Karpas-422 (cell line): ENCODE data around the gene GRID2. TPM values are rescaled to one million over a fixed set of nuclear protein-coding genes. Genes with fewer than 3 reads are reported as not detected.

Source experiments
- DNase-seq: peaks from one replicate; pipeline ENCODE4 v3.0.0-alpha.2; 2015
- H2AFZ ChIP-seq: fragments of 200-600 bp; sonication (generic); 2 replicates; pipeline ENCODE4 v1.6.1; 2014; ENCODE audit warnings: antibody characterized with exemption, low read length, mixed read lengths
- H3K27ac ChIP-seq: fragments of 200-600 bp; sonication (generic); 2 replicates; pipeline ENCODE4 v1.5.1; 2014; ENCODE audit warnings: mild to moderate bottlenecking, low read length, moderate library complexity
- H3K27me3 ChIP-seq: fragments of 200-600 bp; sonication (generic); 2 replicates; pipeline ENCODE4 v1.6.1; 2014; ENCODE audit warnings: low read length, mixed read lengths
- H3K36me3 ChIP-seq: fragments of 200-600 bp; sonication (generic); 2 replicates; pipeline ENCODE4 v1.6.1; 2014; ENCODE audit warnings: low read length, mixed read lengths; ENCODE audit not compliant: insufficient read depth
- H3K4me1 ChIP-seq: fragments of 200-600 bp; sonication (generic); 2 replicates; pipeline ENCODE4 v1.6.1; 2014; ENCODE audit warnings: mild to moderate bottlenecking, low read length, mixed read lengths
- H3K4me2 ChIP-seq: fragments of 200-600 bp; sonication (generic); 2 replicates; pipeline ENCODE4 v1.6.1; 2014; ENCODE audit warnings: low read length, low read depth, mild to moderate bottlenecking; ENCODE audit not compliant: poor library complexity, severe bottlenecking
- H3K4me3 ChIP-seq: fragments of 200-600 bp; sonication (generic); 2 replicates; pipeline ENCODE4 v1.5.1; 2014; ENCODE audit warnings: mild to moderate bottlenecking, antibody characterized with exemption, low read length, mixed read lengths
- H3K79me2 ChIP-seq: fragments of 200-600 bp; sonication (generic); 2 replicates; pipeline ENCODE4 v1.6.1; 2014; ENCODE audit warnings: mild to moderate bottlenecking, low read length, mixed read lengths
- H3K9ac ChIP-seq: fragments of 200-600 bp; sonication (generic); 2 replicates; pipeline ENCODE4 v1.6.0; 2014; ENCODE audit warnings: low read length
- H3K9me2 ChIP-seq: fragments of 200-600 bp; sonication (generic), shearing (Covaris generic); replicated peaks from 2 replicates; pipeline ENCODE4 v1.6.0; 2014; ENCODE audit warnings: mild to moderate bottlenecking, low read length, moderate library complexity; ENCODE audit not compliant: insufficient read depth
- H3K9me3 ChIP-seq: fragments of 300-700, 200-600 bp; sonication (generic); 2 replicates; pipeline ENCODE4 v1.6.1; 2014; ENCODE audit warnings: low read length, mixed read lengths
- H4K20me1 ChIP-seq: fragments of 200-600 bp; sonication (generic); 2 replicates; pipeline ENCODE4 v1.6.1; 2014; ENCODE audit warnings: mild to moderate bottlenecking, antibody characterized with exemption, low read length, low read depth; ENCODE audit not compliant: insufficient read depth
- total RNA-seq: library from RNA; depleted of rRNA; stranded (reverse); fragments of >200 nt; shearing (Covaris generic); gene quantifications from 2 replicates; pipeline ENCODE4 v1.2.3, GENCODE V29; 2014; ENCODE audit warnings: low replicate concordance

Gene GRID2
- total RNA-seq, 1 experiment from 2014 or later = not detected

- H3K9me3 ChIP-seq = peaks cover 30% of the 10 kb centered on the region
- H3K4me1 ChIP-seq = no peaks in the 10 kb centered on the region
- H3K36me3 ChIP-seq = no peaks in the 10 kb centered on the region
- no peaks in the 10 kb centered on the region for H4K20me1 ChIP-seq
- no peaks in the 10 kb centered on the region for H3K27me3 ChIP-seq
- no peak overlapping the region for H3K27ac ChIP-seq
- H2AFZ ChIP-seq = no peak overlapping the region
- no peak overlapping the region for H3K9ac ChIP-seq
- DNase-seq = no peak
- H3K79me2 ChIP-seq = no peaks in the 10 kb centered on the region
- no peaks in the 10 kb centered on the region for H3K9me2 ChIP-seq
- no peak overlapping the region for H3K4me3 ChIP-seq
- no peak overlapping the region for H3K4me2 ChIP-seq
These were observed 658.1 kb downstream of the GRID2 start for GRCh38 chr4:92961881-92962280.

GRCh38 chr4:92962831-92963230 is 659.1 kb downstream of the GRID2 start:
- Histone ChIP-seq H2AFZ (no peak overlapping the region), H3K9me3 (peaks cover 24% of the 10 kb centered on the region), H3K4me3 (no peak overlapping the region), H3K9me2 (no peaks in the 10 kb centered on the region), H3K9ac (no peak overlapping the region), H4K20me1 (no peaks in the 10 kb centered on the region), H3K27ac (no peak overlapping the region), H3K36me3 (no peaks in the 10 kb centered on the region), H3K27me3 (no peaks in the 10 kb centered on the region), H3K4me1 (no peaks in the 10 kb centered on the region), H3K79me2 (no peaks in the 10 kb centered on the region), H3K4me2 (no peak overlapping the region)
- DNase-seq = no peak

GRCh38 chr4:92968556-92968955 is 664.8 kb downstream of the GRID2 start:
- Histone ChIP-seq H2AFZ (no peak overlapping the region), H3K9ac (no peak overlapping the region), H3K79me2 (no peaks in the 10 kb centered on the region), H3K27me3 (no peaks in the 10 kb centered on the region), H3K36me3 (no peaks in the 10 kb centered on the region), H3K4me3 (no peak overlapping the region), H4K20me1 (no peaks in the 10 kb centered on the region), H3K9me2 (no peaks in the 10 kb centered on the region), H3K9me3 (peaks cover 8% of the 10 kb centered on the region), H3K27ac (no peak overlapping the region), H3K4me1 (no peaks in the 10 kb centered on the region), H3K4me2 (no peak overlapping the region)
- no peak for DNase-seq

GRCh38 chr4:92968996-92969395 is 665.2 kb downstream of the GRID2 start:
- H3K9me3 ChIP-seq = peaks cover 8% of the 10 kb centered on the region
- no peaks in the 10 kb centered on the region for H3K27me3 ChIP-seq
- H2AFZ ChIP-seq = no peak overlapping the region
- no peak overlapping the region for H3K27ac ChIP-seq
- H3K4me2 ChIP-seq = no peak overlapping the region
- no peaks in the 10 kb centered on the region for H3K79me2 ChIP-seq
- DNase-seq = no peak
- no peaks in the 10 kb centered on the region for H3K9me2 ChIP-seq
- no peak overlapping the region for H3K4me3 ChIP-seq
- H3K36me3 ChIP-seq = no peaks in the 10 kb centered on the region
- no peaks in the 10 kb centered on the region for H4K20me1 ChIP-seq
- H3K4me1 ChIP-seq = no peaks in the 10 kb centered on the region
- H3K9ac ChIP-seq = no peak overlapping the region

- H3K79me2 ChIP-seq = no peaks in the 10 kb centered on the region
- no peaks in the 10 kb centered on the region for H4K20me1 ChIP-seq
- no peaks in the 10 kb centered on the region for H3K9me2 ChIP-seq
- peaks cover 8% of the 10 kb centered on the region for H3K9me3 ChIP-seq
- H3K36me3 ChIP-seq = no peaks in the 10 kb centered on the region
- H2AFZ ChIP-seq = no peak overlapping the region
- no peak overlapping the region for H3K4me2 ChIP-seq
- DNase-seq = no peak
- H3K27me3 ChIP-seq = no peaks in the 10 kb centered on the region
- no peak overlapping the region for H3K4me3 ChIP-seq
- H3K27ac ChIP-seq = no peak overlapping the region
- no peak overlapping the region for H3K9ac ChIP-seq
- H3K4me1 ChIP-seq = no peaks in the 10 kb centered on the region
These were observed 666.0 kb downstream of the GRID2 start for GRCh38 chr4:92969650-92970379.

- no peak overlapping the region for H2AFZ ChIP-seq
These were observed 667.2 kb downstream of the GRID2 start for GRCh38 chr4:92970996-92971395.

GRCh38 chr4:92988301-92988700 is 684.5 kb downstream of the GRID2 start:
- Histone ChIP-seq H3K4me3 (no peak overlapping the region), H3K27me3 (no peaks in the 10 kb centered on the region), H3K36me3 (no peaks in the 10 kb centered on the region), H4K20me1 (no peaks in the 10 kb centered on the region), H3K4me2 (no peak overlapping the region), H3K9me3 (peaks cover 15% of the 10 kb centered on the region), H3K9me2 (no peaks in the 10 kb centered on the region), H3K9ac (no peak overlapping the region), H3K27ac (no peak overlapping the region), H2AFZ (no peak overlapping the region), H3K79me2 (no peaks in the 10 kb centered on the region), H3K4me1 (no peaks in the 10 kb centered on the region)
- no peak for DNase-seq

More at GRCh38 chr4:92970996-92971395, 667.2 kb downstream of the GRID2 start:
- Histone ChIP-seq H3K9ac (no peak overlapping the region), H3K4me1 (no peaks in the 10 kb centered on the region), H3K9me3 (peaks cover 7% of the 10 kb centered on the region), H3K79me2 (no peaks in the 10 kb centered on the region), H3K4me2 (no peak overlapping the region), H3K9me2 (no peaks in the 10 kb centered on the region), H3K36me3 (no peaks in the 10 kb centered on the region), H3K27ac (no peak overlapping the region), H3K4me3 (no peak overlapping the region), H4K20me1 (no peaks in the 10 kb centered on the region), H3K27me3 (no peaks in the 10 kb centered on the region)
- DNase-seq = no peak

GRCh38 chr4:92992758-92993157 is 689.0 kb downstream of the GRID2 start:
- Histone ChIP-seq H3K27ac (no peak overlapping the region), H2AFZ (no peak overlapping the region), H4K20me1 (no peaks in the 10 kb centered on the region), H3K9me3 (peaks cover 12% of the 10 kb centered on the region), H3K9me2 (no peaks in the 10 kb centered on the region), H3K9ac (no peak overlapping the region), H3K4me2 (no peak overlapping the region), H3K36me3 (no peaks in the 10 kb centered on the region), H3K79me2 (no peaks in the 10 kb centered on the region), H3K4me1 (no peaks in the 10 kb centered on the region), H3K27me3 (no peaks in the 10 kb centered on the region), H3K4me3 (no peak overlapping the region)
- no peak for DNase-seq
